ENCODE data around the gene PRKCD. TPM values are rescaled to one million over a fixed set of nuclear protein-coding genes. Genes with fewer than 3 reads are reported as not detected.

Gene PRKCD
- 5.4 TPM for total RNA-seq (ENCODE audit: unreplicated experiment)
- long read RNA-seq, partial matches to known transcripts: 0 of 5 reads
- long read RNA-seq, other reads (novel, unspliced or antisense): 0 of 5 reads

GRCh38 chr3:53160660-53161449 is at the start of gene PRKCD:
TSS of gene PRKCD (plus strand) at chr3:53161209. CDS start at chr3:53178423, 17,214 bp downstream.
- H3K4me3 Mint-ChIP-seq (ENCODE audit: unreplicated experiment): peak within 1 kb of the TSS; percentile 87

DNA sequence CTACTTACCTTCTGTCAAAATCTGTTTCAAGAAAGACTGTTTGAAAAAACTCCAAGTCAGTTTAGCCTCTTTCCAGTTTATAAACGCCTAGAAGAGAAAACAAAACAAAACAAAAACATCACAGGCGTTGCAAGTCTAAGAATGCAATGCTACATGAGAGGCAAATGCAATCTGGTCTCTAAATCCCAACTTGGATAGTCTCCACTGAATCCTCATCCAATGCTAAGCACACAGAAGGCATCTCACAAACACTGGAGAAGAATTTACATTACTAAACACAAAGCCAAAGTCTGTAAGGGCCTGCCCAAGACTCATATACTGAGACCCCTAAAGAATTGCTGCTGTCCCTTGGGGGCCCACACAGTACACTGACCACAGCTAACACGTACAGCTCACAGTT is 49.2 kb upstream of the PRKCD start:
- Mint-ChIP-seq H3K27ac (ENCODE audit: unreplicated experiment) (no peak overlapping the region), H3K4me3 (ENCODE audit: unreplicated experiment) (no peak overlapping the region), H3K27me3 (ENCODE audit: unreplicated experiment) (peaks cover 1% of the 10 kb centered on the region), H3K9me3 (ENCODE audit: unreplicated experiment) (no peaks in the 10 kb centered on the region), H3K36me3 (ENCODE audit: unreplicated experiment) (no peaks in the 10 kb centered on the region), H3K4me1 (ENCODE audit: low read depth, unreplicated experiment) (no peaks in the 10 kb centered on the region)
- DNase-seq: no peak
- TF ChIP-seq, protein P1, sequence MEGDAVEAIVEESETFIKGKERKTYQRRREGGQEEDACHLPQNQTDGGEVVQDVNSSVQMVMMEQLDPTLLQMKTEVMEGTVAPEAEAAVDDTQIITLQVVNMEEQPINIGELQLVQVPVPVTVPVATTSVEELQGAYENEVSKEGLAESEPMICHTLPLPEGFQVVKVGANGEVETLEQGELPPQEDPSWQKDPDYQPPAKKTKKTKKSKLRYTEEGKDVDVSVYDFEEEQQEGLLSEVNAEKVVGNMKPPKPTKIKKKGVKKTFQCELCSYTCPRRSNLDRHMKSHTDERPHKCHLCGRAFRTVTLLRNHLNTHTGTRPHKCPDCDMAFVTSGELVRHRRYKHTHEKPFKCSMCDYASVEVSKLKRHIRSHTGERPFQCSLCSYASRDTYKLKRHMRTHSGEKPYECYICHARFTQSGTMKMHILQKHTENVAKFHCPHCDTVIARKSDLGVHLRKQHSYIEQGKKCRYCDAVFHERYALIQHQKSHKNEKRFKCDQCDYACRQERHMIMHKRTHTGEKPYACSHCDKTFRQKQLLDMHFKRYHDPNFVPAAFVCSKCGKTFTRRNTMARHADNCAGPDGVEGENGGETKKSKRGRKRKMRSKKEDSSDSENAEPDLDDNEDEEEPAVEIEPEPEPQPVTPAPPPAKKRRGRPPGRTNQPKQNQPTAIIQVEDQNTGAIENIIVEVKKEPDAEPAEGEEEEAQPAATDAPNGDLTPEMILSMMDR (IDR thresholded peaks at IDR 0.05; ENCODE audit: partially characterized antibody, unreplicated experiment): no peak

More at GRCh38 chr3:53160660-53161449, at the start of gene PRKCD:
- Mint-ChIP-seq H3K36me3 (ENCODE audit: unreplicated experiment) (no peaks in the 10 kb centered on the region), H3K9me3 (ENCODE audit: unreplicated experiment) (peaks cover 8% of the 10 kb centered on the region), H3K27me3 (ENCODE audit: unreplicated experiment) (peaks cover 20% of the 10 kb centered on the region), H3K27ac (ENCODE audit: unreplicated experiment) (peak within 1 kb of the TSS; percentile 64), H3K4me1 (ENCODE audit: low read depth, unreplicated experiment) (peaks cover 7% of the 10 kb centered on the region)
- TF ChIP-seq, protein P1 (IDR thresholded peaks at IDR 0.05; ENCODE audit: partially characterized antibody, unreplicated experiment): peak; percentile 31
- peak; percentile 64 for DNase-seq

DNA sequence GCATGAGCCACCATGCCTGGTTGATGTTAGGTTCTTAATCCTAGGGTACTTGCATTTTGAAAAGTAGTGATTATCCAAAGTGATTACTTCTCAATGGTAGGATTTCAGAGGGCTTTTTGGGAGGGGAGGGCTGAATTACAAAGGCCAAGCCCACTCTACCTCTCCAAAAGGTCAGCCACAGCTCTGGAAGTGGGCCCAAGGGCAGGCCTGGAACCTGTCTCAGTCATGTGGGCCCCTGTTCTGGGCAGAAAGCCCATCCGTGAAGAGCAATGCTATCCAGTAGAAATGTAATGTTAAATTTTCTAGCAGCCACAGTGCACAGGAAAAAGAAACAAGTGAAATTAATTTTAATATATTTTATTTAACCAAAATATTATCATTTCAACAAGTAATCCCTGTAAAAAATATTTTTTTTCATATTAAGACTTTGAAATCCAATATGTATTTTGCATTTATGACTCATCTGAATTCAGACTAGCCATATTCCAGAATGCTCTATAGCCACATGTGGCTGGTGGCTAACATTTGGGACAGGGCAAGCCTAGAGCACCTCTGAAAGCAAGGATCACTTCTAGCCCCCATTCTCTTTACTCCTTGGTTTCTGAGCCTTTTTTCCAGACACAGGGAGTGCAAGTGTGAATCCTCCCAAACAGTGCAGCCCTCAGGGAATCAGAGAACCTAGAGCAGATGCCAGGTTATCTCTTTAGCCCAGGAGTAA is 47.6 kb upstream of the PRKCD start:
- no peaks in the 10 kb centered on the region for H3K4me1 Mint-ChIP-seq (ENCODE audit: low read depth, unreplicated experiment)
- no peak overlapping the region for H3K4me3 Mint-ChIP-seq (ENCODE audit: unreplicated experiment)
- no peaks in the 10 kb centered on the region for H3K9me3 Mint-ChIP-seq (ENCODE audit: unreplicated experiment)
- H3K27me3 Mint-ChIP-seq (ENCODE audit: unreplicated experiment): peaks cover 1% of the 10 kb centered on the region
- H3K36me3 Mint-ChIP-seq (ENCODE audit: unreplicated experiment): no peaks in the 10 kb centered on the region
- no peak for DNase-seq
- H3K27ac Mint-ChIP-seq (ENCODE audit: unreplicated experiment): no peak overlapping the region
- TF ChIP-seq, protein P1 (IDR thresholded peaks at IDR 0.05; ENCODE audit: partially characterized antibody, unreplicated experiment): no peak

GRCh38 chr3:53114011-53114400 is 47.0 kb upstream of the PRKCD start:
- H3K4me1 Mint-ChIP-seq (ENCODE audit: low read depth, unreplicated experiment): no peaks in the 10 kb centered on the region
- no peaks in the 10 kb centered on the region for H3K36me3 Mint-ChIP-seq (ENCODE audit: unreplicated experiment)
- no peaks in the 10 kb centered on the region for H3K9me3 Mint-ChIP-seq (ENCODE audit: unreplicated experiment)
- no peak overlapping the region for H3K4me3 Mint-ChIP-seq (ENCODE audit: unreplicated experiment)
- no peaks in the 10 kb centered on the region for H3K27me3 Mint-ChIP-seq (ENCODE audit: unreplicated experiment)
- H3K27ac Mint-ChIP-seq (ENCODE audit: unreplicated experiment): no peak overlapping the region
- TF ChIP-seq, protein P1 (IDR thresholded peaks at IDR 0.05; ENCODE audit: partially characterized antibody, unreplicated experiment): peak; percentile 96
- DNase-seq: peak; percentile 85
